ENCODE data around the gene RNF14. TPM values are rescaled to one million over a fixed set of nuclear protein-coding genes. Genes with fewer than 3 reads are reported as not detected.

The RNF14 gene
- total and polyA plus RNA-seq, 2 experiments from 2014 or later = 8.9 to 19.0 TPM

GRCh38 chr5:142007237-142007544 is 38.3 kb downstream of the RNF14 start (continued):
- TF ChIP-seq REST (IDR thresholded peaks at IDR 0.05; ENCODE audit: unreplicated experiment) (no peak), JUNB (IDR thresholded peaks at IDR 0.05; ENCODE audit: unreplicated experiment) (no peak), CREB1 (CRISPR knock-in tag; IDR thresholded peaks at IDR 0.05; ENCODE audit: low read depth) (no peak), NANOG (IDR thresholded peaks at IDR 0.05; ENCODE audit: borderline replicate concordance) (no peak)
- TF ChIP-seq, protein P1, sequence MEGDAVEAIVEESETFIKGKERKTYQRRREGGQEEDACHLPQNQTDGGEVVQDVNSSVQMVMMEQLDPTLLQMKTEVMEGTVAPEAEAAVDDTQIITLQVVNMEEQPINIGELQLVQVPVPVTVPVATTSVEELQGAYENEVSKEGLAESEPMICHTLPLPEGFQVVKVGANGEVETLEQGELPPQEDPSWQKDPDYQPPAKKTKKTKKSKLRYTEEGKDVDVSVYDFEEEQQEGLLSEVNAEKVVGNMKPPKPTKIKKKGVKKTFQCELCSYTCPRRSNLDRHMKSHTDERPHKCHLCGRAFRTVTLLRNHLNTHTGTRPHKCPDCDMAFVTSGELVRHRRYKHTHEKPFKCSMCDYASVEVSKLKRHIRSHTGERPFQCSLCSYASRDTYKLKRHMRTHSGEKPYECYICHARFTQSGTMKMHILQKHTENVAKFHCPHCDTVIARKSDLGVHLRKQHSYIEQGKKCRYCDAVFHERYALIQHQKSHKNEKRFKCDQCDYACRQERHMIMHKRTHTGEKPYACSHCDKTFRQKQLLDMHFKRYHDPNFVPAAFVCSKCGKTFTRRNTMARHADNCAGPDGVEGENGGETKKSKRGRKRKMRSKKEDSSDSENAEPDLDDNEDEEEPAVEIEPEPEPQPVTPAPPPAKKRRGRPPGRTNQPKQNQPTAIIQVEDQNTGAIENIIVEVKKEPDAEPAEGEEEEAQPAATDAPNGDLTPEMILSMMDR (conservative IDR thresholded peaks at IDR 0.05; ENCODE audit: low read depth in 2 of 2) = no peak

- H3K27me3 ChIP-seq (ENCODE audit: insufficient read depth) = no peaks in the 10 kb centered on the region
- H3K4me1 Mint-ChIP-seq = peaks cover 13% of the 10 kb centered on the region
- ATAC-seq (no peak), DNase-seq (ENCODE audit: low spot score) (no peak)
- peaks cover 6% of the 10 kb centered on the region; the same call in 1 of the 2 replicates for H3K4me1 ChIP-seq (ENCODE audit: insufficient read depth)
- no peaks in the 10 kb centered on the region for H3K9me2 ChIP-seq (ENCODE audit: insufficient read depth)
- no peak overlapping the region for H3K4me3 ChIP-seq
- no peaks in the 10 kb centered on the region for H3K9me3 Mint-ChIP-seq
- no peaks in the 10 kb centered on the region for H3F3A ChIP-seq (replicated peaks; ENCODE audit: low read depth)
- H3K4me2 ChIP-seq = no peak overlapping the region
- H3K79me2 ChIP-seq (replicated peaks; ENCODE audit: insufficient read depth) = no peaks in the 10 kb centered on the region; the same call in 1 of the 2 replicates
- H3K27ac ChIP-seq (ENCODE audit: low read depth) = no peak overlapping the region
- H4K20me1 ChIP-seq (replicated peaks; ENCODE audit: insufficient read depth) = no peaks in the 10 kb centered on the region
- H3K4me3 Mint-ChIP-seq = no peak overlapping the region
- no peak overlapping the region for H2AFZ ChIP-seq
- H3K36me3 Mint-ChIP-seq (ENCODE audit: low read depth) = peaks cover 45% of the 10 kb centered on the region
- peaks cover 26% of the 10 kb centered on the region; the same call in 1 of the 2 replicates for H3K36me3 ChIP-seq (ENCODE audit: insufficient read depth)
- H3K27me3 Mint-ChIP-seq (ENCODE audit: insufficient read depth, low read depth, poor library complexity) = peaks cover 9% of the 10 kb centered on the region
- no peak overlapping the region for H3K27ac Mint-ChIP-seq
- TF ChIP-seq EZH2 (IDR thresholded peaks at IDR 0.05; ENCODE audit: low read depth, unreplicated experiment) = no peak
- TF ChIP-seq, protein P1 (conservative IDR thresholded peaks at IDR 0.05; ENCODE audit: low read depth in 2 of 2) = no peak
- no peak for TF ChIP-seq EZH2phosphoT487 (IDR thresholded peaks at IDR 0.05; ENCODE audit: unreplicated experiment)
- TF ChIP-seq STAT1 (IDR thresholded peaks at IDR 0.05; ENCODE audit: unreplicated experiment) = no peak
- TF ChIP-seq, protein P2, sequence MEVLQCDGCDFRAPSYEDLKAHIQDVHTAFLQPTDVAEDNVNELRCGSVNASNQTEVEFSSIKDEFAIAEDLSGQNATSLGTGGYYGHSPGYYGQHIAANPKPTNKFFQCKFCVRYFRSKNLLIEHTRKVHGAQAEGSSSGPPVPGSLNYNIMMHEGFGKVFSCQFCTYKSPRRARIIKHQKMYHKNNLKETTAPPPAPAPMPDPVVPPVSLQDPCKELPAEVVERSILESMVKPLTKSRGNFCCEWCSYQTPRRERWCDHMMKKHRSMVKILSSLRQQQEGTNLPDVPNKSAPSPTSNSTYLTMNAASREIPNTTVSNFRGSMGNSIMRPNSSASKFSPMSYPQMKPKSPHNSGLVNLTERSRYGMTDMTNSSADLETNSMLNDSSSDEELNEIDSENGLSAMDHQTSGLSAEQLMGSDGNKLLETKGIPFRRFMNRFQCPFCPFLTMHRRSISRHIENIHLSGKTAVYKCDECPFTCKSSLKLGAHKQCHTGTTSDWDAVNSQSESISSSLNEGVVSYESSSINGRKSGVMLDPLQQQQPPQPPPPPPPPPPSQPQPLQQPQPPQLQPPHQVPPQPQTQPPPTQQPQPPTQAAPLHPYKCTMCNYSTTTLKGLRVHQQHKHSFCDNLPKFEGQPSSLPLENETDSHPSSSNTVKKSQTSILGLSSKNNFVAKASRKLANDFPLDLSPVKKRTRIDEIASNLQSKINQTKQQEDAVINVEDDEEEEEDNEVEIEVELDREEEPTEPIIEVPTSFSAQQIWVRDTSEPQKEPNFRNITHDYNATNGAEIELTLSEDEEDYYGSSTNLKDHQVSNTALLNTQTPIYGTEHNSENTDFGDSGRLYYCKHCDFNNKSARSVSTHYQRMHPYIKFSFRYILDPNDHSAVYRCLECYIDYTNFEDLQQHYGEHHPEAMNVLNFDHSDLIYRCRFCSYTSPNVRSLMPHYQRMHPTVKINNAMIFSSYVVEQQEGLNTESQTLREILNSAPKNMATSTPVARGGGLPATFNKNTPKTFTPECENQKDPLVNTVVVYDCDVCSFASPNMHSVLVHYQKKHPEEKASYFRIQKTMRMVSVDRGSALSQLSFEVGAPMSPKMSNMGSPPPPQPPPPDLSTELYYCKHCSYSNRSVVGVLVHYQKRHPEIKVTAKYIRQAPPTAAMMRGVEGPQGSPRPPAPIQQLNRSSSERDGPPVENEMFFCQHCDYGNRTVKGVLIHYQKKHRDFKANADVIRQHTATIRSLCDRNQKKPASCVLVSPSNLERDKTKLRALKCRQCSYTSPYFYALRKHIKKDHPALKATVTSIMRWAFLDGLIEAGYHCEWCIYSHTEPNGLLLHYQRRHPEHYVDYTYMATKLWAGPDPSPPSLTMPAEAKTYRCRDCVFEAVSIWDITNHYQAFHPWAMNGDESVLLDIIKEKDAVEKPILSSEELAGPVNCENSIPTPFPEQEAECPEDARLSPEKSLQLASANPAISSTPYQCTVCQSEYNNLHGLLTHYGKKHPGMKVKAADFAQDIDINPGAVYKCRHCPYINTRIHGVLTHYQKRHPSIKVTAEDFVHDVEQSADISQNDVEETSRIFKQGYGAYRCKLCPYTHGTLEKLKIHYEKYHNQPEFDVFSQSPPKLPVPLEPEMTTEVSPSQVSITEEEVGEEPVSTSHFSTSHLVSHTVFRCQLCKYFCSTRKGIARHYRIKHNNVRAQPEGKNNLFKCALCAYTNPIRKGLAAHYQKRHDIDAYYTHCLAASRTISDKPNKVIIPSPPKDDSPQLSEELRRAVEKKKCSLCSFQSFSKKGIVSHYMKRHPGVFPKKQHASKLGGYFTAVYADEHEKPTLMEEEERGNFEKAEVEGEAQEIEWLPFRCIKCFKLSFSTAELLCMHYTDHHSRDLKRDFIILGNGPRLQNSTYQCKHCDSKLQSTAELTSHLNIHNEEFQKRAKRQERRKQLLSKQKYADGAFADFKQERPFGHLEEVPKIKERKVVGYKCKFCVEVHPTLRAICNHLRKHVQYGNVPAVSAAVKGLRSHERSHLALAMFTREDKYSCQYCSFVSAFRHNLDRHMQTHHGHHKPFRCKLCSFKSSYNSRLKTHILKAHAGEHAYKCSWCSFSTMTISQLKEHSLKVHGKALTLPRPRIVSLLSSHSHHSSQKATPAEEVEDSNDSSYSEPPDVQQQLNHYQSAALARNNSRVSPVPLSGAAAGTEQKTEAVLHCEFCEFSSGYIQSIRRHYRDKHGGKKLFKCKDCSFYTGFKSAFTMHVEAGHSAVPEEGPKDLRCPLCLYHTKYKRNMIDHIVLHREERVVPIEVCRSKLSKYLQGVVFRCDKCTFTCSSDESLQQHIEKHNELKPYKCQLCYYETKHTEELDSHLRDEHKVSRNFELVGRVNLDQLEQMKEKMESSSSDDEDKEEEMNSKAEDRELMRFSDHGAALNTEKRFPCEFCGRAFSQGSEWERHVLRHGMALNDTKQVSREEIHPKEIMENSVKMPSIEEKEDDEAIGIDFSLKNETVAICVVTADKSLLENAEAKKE (CRISPR knock-in tag; IDR thresholded peaks at IDR 0.05) = no peak
- no peak for TF ChIP-seq CREB1 (CRISPR knock-in tag; IDR thresholded peaks at IDR 0.05; ENCODE audit: low read depth)
Observed at GRCh38 chr5:142008813-142009212, 39.9 kb downstream of the RNF14 start.
